Activated CD4-positive, CD25-positive, alpha-beta regulatory T cell (primary cell): ENCODE measurements around the gene GCDH.
"Not testable (repeated sequence)": the region's sequence is repeated elsewhere in the genome, so short reads cannot be mapped to it uniquely, and the experiment has no call there.

Experiments used
- DNase-seq, 4 experiments: peaks; one replicate each; lab custom pipeline; 2025; lab: John Stamatoyannopoulos, UW

GCDH gene

DNA sequence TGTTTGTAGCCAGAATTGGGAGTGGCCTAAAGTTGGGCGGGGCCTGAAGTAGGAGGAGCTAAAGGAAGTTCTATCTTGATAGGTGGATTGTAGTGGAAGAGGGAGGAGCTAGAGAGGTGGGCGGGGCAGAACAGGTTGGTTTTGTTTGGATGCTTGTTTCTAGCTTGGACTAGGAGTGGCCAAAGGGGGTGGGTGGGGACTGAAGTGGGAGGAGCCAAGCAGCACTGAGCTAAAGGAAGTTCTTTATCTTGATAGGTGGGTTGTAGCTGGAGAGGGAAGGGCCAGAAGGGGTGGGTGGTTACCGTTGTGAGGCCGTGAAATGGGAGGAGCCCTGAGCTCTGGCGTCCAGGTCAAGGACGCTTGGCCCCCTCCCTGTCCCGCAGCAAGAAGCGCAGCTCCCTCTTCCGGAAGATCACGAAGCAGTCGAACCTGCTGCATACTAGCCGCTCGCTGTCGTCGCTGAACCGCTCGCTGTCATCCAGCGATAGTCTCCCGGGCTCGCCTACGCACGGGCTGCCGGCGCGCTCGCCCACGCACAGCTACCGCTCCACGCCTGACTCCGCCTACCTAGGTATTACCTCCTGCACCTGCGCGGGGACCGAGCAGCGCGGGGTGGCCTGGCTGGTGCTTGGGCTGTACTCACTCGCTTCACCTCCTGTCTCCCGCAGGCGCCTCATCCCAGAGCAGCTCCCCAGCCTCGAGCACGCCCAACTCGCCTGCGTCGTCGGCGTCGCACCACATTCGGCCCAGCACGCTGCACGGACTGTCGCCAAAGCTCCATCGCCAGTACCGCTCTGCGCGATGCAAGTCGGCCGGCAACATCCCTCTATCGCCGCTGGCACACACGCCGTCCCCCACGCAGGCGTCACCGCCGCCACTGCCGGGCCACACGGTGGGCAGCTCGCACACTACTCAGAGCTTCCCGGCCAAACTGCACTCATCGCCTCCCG, 17.7 kb upstream of the GCDH start:
- peak in 1 of 4 experiments; percentile 16 for DNase-seq

DNA sequence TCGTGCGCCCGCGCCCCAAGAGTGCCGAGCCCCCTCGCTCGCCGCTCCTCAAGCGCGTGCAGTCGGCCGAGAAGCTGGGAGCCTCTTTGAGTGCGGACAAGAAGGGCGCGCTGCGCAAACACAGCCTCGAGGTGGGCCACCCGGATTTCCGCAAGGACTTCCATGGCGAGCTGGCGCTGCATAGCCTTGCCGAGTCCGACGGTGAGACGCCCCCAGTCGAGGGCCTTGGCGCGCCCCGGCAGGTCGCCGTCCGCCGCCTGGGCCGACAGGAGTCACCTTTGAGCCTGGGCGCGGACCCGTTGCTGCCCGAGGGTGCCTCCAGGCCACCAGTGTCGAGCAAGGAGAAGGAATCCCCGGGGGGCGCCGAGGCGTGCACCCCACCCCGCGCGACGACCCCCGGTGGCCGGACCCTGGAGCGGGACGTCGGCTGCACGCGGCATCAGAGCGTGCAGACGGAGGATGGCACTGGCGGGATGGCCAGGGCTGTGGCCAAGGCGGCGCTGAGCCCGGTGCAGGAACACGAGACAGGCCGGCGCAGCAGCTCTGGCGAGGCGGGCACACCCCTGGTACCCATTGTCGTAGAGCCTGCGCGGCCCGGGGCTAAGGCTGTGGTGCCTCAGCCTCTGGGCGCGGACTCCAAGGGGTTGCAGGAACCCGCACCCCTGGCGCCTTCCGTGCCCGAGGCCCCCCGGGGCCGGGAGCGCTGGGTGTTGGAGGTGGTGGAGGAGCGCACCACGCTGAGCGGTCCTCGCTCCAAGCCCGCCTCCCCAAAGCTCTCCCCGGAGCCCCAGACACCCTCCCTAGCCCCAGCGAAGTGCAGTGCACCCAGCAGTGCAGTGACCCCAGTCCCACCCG, 16.8 kb upstream of the GCDH start:
- no peak for DNase-seq

DNA sequence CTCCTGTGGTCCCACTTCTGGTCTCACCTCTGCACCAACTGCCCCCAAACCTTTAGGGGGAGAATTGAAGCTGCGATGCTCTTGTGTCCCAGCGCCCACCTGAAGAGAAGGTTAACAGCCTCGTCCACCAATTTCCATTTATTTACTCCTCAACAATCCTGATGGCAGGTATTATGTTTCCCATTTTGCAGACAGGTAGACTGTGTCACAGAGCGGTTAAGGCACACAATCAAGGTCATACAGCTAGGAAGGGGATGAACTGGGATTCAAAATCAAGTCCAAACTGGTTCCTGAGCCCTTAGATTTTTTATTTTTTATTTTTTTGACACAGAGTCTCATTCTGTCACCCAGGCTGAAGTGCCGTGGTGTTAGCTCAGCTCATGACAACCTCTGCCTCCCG, 15.9 kb upstream of the GCDH start:
- DNase-seq, result no peak

DNA sequence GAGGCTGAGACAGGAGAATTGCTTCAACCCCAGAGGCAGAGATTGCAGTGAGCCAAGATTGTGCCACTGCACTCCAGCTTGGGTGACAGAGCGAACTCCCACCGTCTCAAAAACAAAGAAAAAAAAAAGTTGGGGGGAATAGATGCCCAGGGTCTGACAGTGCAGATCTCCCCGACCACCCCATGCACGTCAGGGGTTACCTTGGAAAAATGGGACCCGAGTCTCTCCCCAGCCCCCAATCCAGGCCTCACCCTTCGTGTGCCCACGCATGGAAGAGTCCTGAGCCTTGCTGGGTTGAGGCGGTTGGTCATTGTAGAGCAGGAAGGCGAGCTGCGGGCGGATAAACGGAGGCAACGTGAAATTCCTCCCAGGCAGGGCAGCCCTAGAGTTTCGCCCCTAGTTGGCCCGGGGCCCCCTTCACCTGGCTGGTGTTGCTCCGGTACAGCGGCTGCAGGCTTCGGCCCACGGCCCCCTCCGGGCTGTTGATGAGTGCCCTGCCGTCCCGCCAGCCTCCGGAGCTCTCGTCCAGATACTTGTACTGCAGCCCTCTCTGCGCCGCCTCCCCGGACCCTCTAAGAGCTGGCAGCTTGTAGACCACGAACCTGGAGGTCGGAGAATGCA, 10.3 kb upstream of the GCDH start:
- no peak for DNase-seq

DNA sequence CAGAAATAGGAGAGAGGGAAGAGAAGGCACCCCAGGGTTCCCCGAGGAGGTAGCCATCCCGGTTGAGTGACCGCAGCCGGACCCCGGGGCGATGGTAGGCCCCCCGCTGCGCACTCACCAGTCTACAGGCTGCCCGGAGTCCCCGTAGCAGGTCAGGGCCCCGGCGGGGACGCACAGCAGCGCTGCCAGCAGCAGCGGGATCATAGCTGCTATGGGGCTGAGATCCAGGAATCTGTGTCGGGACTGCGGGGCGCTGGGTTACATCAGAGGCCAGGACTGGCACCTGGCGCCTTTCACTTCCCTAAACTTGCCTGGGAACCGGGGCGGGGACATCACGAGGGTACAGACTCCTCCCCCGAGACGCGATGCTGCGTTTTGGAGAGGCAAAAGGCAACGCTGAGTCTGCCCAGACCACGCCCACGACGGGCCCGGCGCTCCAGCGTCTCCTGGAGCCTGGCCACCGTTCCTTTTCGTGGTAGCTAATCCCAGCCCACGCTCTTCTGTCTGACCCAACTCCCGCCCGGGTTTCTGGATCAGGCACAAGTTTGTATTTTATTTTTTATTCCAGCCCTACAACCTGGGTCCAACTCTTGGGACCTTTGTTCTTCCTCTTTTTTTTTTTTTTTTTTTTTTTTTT, 9.7 kb upstream of the GCDH start, which contains the start of gene DNASE2:
DNASE2 (minus strand) TSS at position 278 of the 637 bp plus-strand sequence; CDS start at position 204, 74 bp downstream.
- DNase-seq, result peak; percentile 64 to 75 (median 70)

DNA sequence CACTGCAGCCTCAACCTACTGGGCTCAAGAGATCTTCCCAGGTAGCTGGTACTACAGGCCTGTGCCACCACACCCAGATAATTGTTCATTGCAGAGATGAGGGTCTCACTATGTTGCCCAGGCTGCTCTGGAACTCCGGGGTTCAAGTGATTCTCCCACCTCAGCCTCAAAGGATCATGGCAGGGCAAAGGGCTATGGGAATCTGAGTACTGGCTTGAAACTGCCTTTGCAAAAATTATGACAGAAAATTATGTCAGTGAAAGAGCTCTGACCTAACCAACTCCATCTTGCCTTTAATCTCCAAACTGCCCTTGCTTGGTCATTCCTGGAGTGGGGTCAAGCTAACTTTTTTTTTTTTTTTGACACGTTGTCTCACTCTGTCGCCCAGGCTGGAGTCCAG, 8.4 kb upstream of the GCDH start:
- no peak for DNase-seq

DNA sequence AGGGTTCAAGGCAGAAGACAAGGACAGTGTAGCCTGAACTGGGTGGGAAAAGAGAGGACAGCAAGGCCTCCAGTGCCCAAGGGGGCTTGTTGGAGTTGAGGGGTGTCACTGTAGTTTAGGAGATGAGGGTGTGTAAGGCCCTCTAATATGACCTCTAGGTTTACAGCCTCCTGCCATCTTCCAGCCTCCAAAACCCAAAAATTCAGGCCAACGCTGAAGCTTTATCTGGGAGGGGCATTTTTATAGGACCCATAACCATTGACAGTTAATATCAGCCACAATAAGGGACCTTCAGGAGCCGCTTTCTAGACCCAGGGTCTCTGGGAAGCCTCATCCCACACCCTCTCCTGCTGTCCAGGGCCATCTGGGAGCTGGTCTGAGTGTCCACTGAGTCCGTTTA, 6.8 kb upstream of the GCDH start:
- no peak for DNase-seq

DNA sequence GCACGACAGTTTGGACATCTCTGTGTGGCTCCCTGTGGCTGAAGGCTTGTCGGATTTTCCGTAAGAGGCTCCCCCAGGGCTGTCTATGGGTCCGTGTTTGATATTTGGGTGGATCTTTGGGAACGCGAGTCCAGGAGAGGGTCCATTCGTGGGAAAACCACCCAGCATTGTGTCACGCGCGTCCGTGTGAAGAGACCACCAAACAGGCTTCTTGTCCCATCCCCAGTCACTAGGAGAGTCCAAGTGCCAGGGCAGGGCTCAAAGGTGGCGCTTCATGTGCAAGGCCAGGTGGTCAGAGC, 6.4 kb upstream of the GCDH start:
- no peak for DNase-seq

DNA sequence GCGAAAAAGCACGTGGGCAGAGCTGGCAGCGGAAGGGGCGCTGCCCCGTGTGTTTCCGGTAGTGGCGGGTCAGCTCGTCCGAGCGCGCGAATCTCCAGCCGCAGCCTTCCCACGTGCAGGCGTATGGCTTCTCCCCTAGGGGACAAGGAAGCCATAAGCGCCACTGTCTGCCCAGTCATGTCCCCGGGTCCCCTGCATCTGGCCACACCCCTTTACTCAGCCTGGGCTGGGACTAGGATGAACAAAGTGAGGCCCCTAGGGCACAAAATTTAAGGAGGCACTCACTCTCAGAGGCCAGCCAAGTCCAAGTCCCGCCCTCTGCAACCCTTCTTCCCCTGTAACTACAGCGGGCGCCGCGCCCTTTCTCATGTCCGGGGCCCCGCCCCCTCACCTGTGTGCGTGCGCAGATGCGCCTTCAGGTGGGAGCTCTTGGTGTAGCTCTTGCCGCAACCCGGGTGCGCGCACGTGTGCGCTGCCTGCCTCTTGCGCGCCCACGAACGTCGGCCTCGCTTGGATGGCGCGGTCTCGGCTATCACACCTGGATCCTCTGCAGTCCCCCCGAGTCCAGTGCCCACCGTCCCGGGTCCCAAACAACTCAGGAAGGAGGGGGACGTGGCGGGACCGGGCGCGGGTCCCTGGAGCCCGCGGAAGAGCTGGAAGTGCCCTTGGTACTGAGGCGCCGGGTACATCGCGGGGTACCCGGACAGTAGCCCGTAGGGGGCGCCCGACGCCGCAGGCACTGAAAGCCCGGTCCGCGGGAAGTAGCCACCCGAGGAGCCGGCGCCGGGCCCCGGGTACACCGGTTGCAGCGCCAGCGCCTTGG, 5.8 kb upstream of the GCDH start:
- peak; percentile 72 to 75 (median 73) for DNase-seq

DNA sequence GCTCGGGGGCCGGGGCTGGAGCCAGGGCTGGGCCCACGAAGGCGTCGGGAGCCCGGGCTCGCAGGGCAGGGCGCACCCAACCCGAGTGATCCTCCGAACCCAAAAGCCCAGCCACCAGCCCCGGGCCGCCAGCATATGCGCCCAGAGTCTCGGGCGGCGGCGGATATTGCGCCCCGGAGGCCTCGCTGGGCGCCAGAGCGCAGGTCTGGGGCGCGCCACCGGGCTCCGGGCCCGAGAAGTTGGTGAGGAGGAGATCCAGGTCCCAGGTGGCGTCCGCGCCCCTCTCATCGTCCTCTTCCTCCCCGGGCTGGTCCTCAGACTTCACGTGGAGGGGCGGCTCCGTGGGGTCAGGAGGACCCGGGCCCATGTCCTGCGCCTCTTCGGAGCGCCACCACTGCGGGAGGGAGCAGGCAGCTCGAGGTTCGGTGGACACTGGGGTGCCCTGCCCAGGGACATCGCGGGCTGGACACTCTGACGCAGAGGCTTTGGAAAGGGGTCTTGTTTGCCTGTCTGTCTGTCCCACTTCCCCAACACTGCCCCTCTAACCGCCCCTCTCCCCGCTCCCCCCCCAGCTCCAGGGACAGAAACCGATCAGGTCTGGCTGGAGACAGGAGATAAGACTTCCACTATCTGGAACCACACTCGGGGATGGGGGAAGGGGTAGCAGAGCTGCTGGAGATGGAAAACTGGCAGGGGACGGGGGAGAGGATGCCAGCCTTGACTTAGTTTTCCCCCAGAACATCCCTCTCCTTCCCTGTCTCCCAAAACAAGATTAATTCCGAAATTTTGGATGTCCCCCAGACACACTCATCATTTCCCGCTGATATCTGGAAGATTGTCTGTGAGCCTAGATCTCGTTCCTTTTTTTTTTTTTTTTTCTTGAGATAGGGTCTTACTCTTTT, 5.0 kb upstream of the GCDH start:
- no peak for DNase-seq

DNA sequence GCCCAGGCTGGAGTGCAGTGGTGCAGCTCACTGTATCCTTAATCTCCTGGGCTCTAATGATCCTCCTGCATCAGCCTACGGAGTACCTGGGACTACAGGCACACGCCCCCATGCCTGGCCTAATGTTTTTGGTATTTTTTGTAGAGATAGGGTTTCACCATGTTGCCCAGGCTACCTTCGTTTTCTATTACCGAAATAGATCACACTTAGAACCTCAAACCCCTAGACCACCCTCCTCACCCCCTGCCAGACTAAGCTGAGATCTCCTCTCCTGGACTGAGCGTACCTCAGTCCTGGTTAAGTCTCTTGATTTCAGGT, 4.3 kb upstream of the GCDH start:
- DNase-seq, result no peak

DNA sequence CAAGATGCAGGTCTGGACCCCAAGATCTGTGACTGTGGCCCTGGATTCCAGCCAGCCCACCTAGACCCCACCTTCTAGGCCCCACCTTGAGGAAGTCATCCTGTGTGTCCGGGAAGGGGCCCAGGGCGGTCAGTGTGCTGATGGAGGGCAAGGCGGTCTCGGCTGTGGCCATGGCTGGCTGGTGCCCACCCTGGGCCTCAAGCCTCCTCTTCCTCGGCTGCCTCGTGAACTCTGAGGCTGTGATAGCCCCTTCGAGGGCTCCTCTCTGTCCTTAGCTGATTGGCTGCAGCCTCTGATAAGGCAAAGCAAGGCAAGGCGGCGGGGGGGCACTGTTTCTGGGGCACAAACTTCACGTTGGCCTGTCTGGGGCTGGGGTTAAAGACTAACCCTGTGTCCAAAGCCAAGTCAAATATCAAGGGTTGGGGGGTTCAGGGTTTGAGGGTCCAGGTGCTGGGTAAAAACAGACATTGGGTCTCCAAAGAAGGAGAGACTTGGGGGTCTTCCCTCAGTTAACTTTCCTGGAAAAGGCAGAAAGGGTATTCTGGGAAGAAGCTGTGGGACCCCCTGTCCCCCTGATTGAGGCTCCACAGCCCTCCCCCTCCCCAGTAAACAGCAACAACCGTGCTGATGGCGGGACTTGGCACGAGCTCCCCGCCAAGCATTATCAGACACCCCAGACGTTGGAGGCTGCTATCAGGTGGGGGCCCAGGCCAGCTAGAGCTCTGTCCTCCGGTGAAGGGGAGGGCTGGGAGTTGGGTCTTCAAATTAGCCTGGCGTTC, 3.8 kb upstream of the GCDH start, which contains the start of gene KLF1:
KLF1 (minus strand) TSS at position 233 of the 779 bp plus-strand sequence; CDS start at position 172, 61 bp downstream.
- DNase-seq, result no peak

DNA sequence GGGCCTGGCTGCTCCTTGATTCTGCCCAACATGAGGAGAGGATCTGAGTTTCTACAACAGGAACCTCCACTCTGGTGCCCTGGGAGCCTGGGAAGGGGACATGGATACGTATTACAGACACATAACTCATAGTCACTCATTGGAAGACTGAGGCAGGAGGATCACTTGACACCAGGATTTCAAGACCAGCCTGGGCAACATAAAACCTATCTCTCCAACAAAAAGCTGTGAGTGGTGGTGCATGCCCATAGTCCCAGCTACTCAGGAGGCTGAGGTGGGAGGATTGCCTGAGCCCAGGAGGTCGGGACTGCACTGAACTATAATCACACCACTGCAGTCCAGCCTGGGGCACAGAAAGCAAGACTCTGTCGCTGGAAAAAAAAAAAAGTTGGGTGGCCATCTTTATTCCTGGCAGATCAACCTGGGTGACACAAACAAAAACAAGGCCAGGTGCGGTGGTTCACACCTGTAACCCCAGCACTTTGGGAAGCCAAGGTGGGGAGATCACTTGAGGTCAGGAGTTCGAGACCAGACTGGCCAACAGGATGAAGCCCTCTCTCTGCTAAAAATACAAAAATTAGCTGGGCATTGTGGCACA, 2.9 kb upstream of the GCDH start:
- DNase-seq, result no peak

DNA sequence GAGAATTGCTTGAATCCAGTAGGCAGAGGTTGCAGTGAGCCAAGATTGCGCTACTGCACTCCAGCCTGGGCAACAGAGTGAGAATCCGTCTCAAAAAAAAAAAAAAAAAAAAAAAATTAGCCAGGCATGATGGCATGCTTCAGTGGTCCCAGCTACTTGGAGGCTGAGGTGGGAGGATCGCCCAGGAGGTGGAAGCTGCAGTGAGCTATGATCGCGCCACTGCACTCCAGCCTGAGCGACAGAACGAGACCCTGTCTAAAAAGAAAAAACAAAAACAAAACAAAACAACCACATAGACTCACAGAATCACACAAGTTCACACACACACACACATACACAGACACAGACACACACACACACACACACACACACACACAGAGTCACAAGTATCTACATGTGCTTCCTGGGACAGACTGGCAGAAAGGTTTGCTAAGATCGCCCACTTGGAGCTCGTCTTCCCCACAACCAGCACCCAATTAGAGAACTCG, 617 bp upstream of the GCDH start:
- DNase-seq, result not testable (repeated sequence)

DNA sequence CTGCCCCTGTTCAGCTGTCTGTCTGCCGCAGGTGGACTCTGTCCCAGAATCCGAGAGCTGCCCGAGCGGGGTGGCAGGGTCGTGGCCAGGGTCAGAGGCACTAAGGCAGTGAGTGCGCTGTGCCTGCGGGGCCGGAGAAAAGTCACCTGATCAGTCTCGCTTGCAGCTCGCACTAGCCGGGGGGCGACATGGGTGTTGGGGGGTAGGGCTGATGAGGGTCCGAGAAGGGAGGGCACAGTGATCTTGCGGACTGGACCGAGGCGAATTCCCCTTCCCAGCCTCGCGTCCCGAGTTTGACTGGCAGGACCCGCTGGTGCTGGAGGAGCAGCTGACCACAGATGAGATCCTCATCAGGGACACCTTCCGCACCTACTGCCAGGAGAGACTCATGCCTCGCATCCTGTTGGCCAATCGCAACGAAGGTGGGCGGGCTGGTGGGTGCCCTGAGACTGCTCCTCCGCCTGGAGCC, 627 bp downstream of the GCDH start:
- DNase-seq, result no peak

DNA sequence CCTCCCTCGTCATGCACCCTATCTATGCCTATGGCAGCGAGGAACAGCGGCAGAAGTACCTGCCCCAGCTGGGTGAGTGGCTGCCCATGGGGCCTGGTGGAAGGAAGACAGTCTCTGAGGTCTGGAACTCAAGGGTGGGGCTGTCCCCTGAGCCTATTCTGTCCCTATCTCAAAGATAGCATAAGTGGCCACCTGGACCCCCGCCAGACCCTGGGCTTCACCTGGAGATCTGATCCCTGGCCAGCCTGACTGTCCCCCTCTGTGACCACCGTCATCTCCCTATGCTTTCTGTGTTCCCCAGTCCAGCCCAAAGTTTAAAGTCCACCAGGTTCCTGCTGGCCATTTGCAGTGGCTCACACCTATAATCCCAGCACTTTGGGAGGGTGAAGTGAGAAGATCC, 2.6 kb downstream of the GCDH start:
- no peak for DNase-seq

DNA sequence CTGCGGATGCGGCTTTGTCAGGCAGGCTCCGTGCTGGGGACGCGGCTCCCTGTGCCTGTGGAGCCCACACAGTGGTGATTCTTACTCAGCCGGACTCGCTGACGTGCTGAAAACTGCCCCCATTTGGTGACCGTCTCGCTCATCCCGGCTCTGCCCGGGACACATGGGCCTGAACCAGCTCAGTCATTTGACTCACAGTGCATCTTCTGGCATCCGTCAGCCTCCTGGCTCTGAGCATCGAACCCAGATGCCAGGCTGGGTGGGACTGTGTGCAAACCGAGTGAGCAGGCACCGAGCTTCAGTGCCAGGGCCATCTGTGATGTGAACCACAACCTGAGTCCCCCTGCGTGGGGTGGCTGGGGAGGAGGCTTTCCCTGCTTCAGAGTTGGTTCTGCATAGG, 5.5 kb downstream of the GCDH start:
- DNase-seq, result no peak

DNA sequence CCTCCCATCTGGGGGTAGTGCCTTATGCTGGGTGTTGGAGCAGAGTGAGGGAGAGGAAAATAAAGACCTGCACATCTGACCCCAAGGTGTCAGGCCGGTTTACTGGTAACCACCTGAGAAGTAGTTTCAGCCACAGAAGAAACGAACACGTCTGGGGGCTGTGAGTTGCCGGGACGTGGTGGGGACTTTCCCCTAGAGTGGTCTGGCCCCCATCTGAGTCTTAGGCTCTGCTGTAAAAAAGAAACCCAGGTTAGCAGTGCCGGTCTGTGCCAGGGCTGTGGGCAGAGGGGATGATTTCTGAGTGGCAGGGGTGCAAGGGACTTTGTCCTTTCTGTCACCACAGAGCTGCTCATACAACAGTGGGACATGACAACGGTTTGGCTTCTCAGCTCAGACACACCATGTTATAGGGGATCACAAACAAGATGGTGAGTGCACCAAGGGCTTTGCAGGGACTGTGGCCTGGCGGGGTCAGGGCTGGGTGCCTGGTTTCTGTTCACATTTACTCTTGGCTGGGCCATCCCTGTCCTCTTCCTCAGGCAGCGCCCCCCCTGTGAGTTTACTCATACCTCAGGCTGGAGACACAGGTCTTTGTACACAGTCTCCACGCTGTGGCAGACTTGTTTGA, 9.0 kb downstream of the GCDH start:
- no peak for DNase-seq
